Lower leg skin (tissue), 3 donors: ENCODE data around the gene LHX6.

Source experiments
- CTCF ChIP-seq, 3 donors: fragments of 450-650 bp; IDR thresholded peaks; one replicate each; pipeline ENCODE4 v1.5.1; 2016; ENCODE audit warnings: antibody characterized with exemption in 3 of 3, mild to moderate bottlenecking in 3 of 3, moderate library complexity in 2 of 3
- POLR2A ChIP-seq, 2 donors: fragments of 450-650 bp; IDR thresholded peaks; one replicate each; pipeline ENCODE4 v1.6.1; 2016 to 2017; ENCODE audit warnings: antibody characterized with exemption in 2 of 2, mild to moderate bottlenecking in 1 of 2, moderate library complexity in 1 of 2

DNA sequence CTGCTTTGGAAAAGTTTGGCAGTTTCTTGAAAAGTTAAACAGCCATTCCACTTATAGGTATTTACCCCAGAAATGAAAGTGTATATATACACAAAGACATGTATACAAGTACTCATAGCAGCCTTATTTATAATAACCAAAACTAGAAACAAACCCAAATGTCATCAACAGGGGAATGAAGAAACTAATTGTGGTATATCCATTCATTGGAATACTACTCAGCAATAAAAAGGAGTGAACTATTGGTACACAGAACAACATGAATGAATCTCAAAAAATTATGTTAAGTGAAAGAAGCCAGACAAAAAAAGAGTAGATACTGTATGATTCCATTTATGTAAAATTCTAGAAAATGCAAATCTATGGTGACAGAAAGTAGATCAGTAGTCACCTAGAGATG lies 66.3 kb downstream of the LHX6 start:
- TF ChIP-seq CTCF (IDR thresholded peaks at IDR 0.05), result no peak
- no peak for TF ChIP-seq POLR2A (IDR thresholded peaks at IDR 0.05)
